Astrocyte of the cerebellum (primary cell): Measurements from ENCODE around the gene AK8.
"Not testable (repeated sequence)": the region's sequence is repeated elsewhere in the genome, so short reads cannot be mapped to it uniquely, and the experiment has no call there.

Experiments
- DNase-seq: peaks from one replicate; pipeline ENCODE4 v3.0.0-alpha.2; 2011; ENCODE audit warnings: low read depth
- H3K4me3 ChIP-seq: 2 replicates; pipeline ENCODE4 v1.5.1; 2011; ENCODE audit warnings: mild to moderate bottlenecking, low read depth, low read length, moderate library complexity
- CTCF ChIP-seq: IDR thresholded peaks from 2 replicates; pipeline ENCODE4 v1.5.1; 2012; ENCODE audit warnings: low read length, low read depth, moderate library complexity, mild to moderate bottlenecking; ENCODE audit errors: missing control alignments
- in situ Hi-C: cut with HindIII; loops from 2 replicates; pipeline ENCODE4 v1.10.0; 2017; ENCODE audit warnings: low sequenced_read_pairs

The AK8 gene

GRCh38 chr9:132726576-132727130 is 151.4 kb downstream of the AK8 start:
- no peak overlapping the region for H3K4me3 ChIP-seq
- in situ Hi-C loops, result no loop called here
- no peak for DNase-seq
- TF ChIP-seq CTCF, result no peak

GRCh38 chr9:132725306-132725705 is 152.8 kb downstream of the AK8 start:
- H3K4me3 ChIP-seq, result no peak overlapping the region
- no peak for TF ChIP-seq CTCF
- DNase-seq, result no peak
- in situ Hi-C loops, result no loop called here

- H3K4me3 ChIP-seq, result no peak overlapping the region
- no peak for DNase-seq
- in situ Hi-C loops, result no loop called here
- TF ChIP-seq CTCF, result no peak
Observed at GRCh38 chr9:132723809-132724208, 154.3 kb downstream of the AK8 start.

- no peak for DNase-seq
- no peak for TF ChIP-seq CTCF
- H3K4me3 ChIP-seq, result no peak overlapping the region
- in situ Hi-C loops, result no loop called here
Observed at GRCh38 chr9:132722564-132723065, 155.5 kb downstream of the AK8 start.

GRCh38 chr9:132721661-132722060 is 156.4 kb downstream of the AK8 start:
- no peak overlapping the region for H3K4me3 ChIP-seq
- DNase-seq, result no peak
- no peak for TF ChIP-seq CTCF
- in situ Hi-C loops, result no loop called here

GRCh38 chr9:132718381-132718928 is 159.6 kb downstream of the AK8 start:
- in situ Hi-C loops, H3K4me3 ChIP-seq, DNase-seq: not testable (repeated sequence)

GRCh38 chr9:132717326-132717945 is 160.6 kb downstream of the AK8 start:
- H3K4me3 ChIP-seq, result no peak overlapping the region
- TF ChIP-seq CTCF, result no peak
- DNase-seq, result no peak
- in situ Hi-C loops, result no loop called here
